ENCODE data around the gene POLD2. TPM values are rescaled to one million over a fixed set of nuclear protein-coding genes. Genes with fewer than 3 reads are reported as not detected.

POLD2 gene
- total and polyA plus RNA-seq, 2 of the 8 experiments (the other 6 are each of a cell fraction or from before 2014, with no cell fraction given): 148 to 214 TPM

DNA sequence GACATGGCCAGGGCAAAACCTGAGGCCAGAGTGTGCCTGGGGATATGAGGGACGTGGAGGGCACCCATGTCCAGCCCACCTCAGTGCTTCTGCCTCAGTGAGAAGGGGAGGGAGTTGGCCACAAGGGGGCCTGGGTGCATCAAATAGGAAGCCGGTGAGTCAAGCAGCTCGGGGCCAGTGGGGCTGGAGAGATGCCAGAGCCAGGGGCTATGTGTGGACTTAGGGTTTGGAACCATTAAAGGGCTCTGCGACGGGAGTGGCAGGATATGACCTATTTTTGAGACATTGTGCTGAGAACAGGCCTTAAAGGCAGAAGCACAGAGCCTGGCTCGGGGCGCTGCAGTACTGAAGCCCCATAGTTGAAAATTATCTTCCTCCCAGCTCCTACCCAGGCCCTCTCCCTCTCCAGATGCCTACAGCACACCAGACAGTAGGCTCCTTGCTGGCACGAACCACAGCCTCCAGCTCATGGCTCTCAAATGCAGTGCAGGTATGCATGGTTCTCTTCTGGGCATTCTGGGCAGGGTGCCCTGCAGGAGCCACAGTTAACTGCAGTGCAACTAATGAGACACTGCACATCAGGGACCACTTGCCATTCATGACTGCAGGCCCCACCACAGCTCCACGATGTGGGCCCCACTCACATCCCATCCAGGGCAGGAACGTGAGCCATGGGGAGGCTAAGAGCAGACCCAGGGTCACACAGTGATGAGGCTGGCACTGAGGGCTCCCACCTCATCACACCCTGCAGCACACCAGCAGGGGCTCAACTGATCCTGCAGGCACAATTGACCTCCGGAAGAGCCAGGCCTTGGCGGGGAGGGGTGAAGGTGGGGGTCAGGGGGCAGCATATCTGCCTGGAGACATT lies 50.8 kb downstream of the POLD2 start:
- Histone ChIP-seq H3K14ac (ENCODE audit: insufficient read length) (no peak overlapping the region), H2BK20ac (ENCODE audit: low read length) (no peak overlapping the region), H3K18ac (ENCODE audit: extremely low read depth, low read length) (no peak overlapping the region), H3K79me2 (ENCODE audit: control insufficient read depth in 1 of 2, insufficient read depth in 2 of 2, low read length in 2 of 2) (no peaks in the 10 kb centered on the region), H3K23ac (ENCODE audit: insufficient read length) (no peak overlapping the region), H3K56ac (replicated peaks; ENCODE audit: insufficient read length, low read depth, low read length) (no peak overlapping the region), H2AFZ (ENCODE audit: low read length) (no peak overlapping the region), H3K9ac (replicated peaks in 1 of 4; ENCODE audit: extremely low read depth in 1 of 4, low read depth in 3 of 4, low read length in 3 of 4) (no peak overlapping the region), H2BK5ac (ENCODE audit: low read depth, low read length) (no peak overlapping the region), H3K4me2 (ENCODE audit: insufficient read depth in 1 of 2, low read depth in 2 of 2, low read length in 2 of 2) (no peak overlapping the region), H3K4ac (replicated peaks; ENCODE audit: insufficient read length, low read depth, low read length) (no peak overlapping the region), H4K5ac (ENCODE audit: insufficient read length, low read depth, low read length) (no peak overlapping the region), H4K8ac (ENCODE audit: extremely low read depth, insufficient read depth, low read length) (no peak overlapping the region), H3K27ac (ENCODE audit: low read depth, low read length) (no peak overlapping the region), H3K4me1 (replicated peaks in 1 of 4; ENCODE audit: control insufficient read depth in 3 of 4, insufficient read depth in 4 of 4, low read length in 3 of 4) (no peaks in the 10 kb centered on the region), H2BK15ac (ENCODE audit: low read length) (no peak overlapping the region), H2BK120ac (replicated peaks; ENCODE audit: low read depth, low read length) (no peak overlapping the region), H3K23me2 (ENCODE audit: low read depth, low read length) (no peaks in the 10 kb centered on the region), H2AK5ac (ENCODE audit: low read depth, low read length) (no peak overlapping the region), H3K27me3 (replicated peaks in 1 of 4; ENCODE audit: control insufficient read depth in 3 of 4, extremely low read depth in 1 of 4, insufficient read depth in 3 of 4, low read length in 3 of 4) (no peaks in the 10 kb centered on the region; a peak in 2 of 7 replicates), H3K9me3 (ENCODE audit: insufficient read depth in 2 of 2, low read depth in 1 of 2, low read length in 1 of 2) (no peaks in the 10 kb centered on the region), H2BK12ac (ENCODE audit: low read depth, low read length) (no peak overlapping the region), H4K91ac (replicated peaks; ENCODE audit: insufficient read length, low read length) (no peak overlapping the region), H3K36me3 (ENCODE audit: control insufficient read depth in 2 of 4, insufficient read depth in 4 of 4, low read length in 3 of 4) (peaks cover 5 to 16% (median 11%) of the 10 kb centered on the region in 4 experiments; a peak in 7 of 8 replicates), H3K79me1 (ENCODE audit: low read depth, low read length) (no peaks in the 10 kb centered on the region), H3K4me3 (ENCODE audit: extremely low read depth in 1 of 4, insufficient read depth in 2 of 4, low read depth in 3 of 4, low read length in 4 of 4) (no peak overlapping the region), H4K20me1 (replicated peaks in 1 of 2; ENCODE audit: control insufficient read depth in 1 of 2, insufficient read depth in 2 of 2, low read length in 2 of 2) (peaks cover 0 to 5% of the 10 kb centered on the region in 2 experiments)
- FAIRE-seq (no peak), DNase-seq (ENCODE audit: low read depth in 1 of 2, low spot score in 2 of 2) (peak; percentile 65 to 76)
- ChIA-PET CTCF (ENCODE audit: partially characterized antibody) (interaction anchor here (0.6 to 2.1 kb wide), 19 partner anchors 8 to 891 kb away, joined by 3 to 10 read pairs (median 4); no protein-coding TSS in a partner anchor), POLR2A (ENCODE audit: partially characterized antibody) (interaction anchor here (0.9 to 2.1 kb wide), 7 partner anchors 9 to 51 kb away, joined by 3 to 9 read pairs (median 4); partner anchors contain the start of gene POLD2)
- 75% methylated on average over 12 of the region's 12 CpGs; no CpG with 5 or more reads in 1 of the 2 experiments for WGBS, 2 experiments (ENCODE audit: extremely low coverage in 1 of 2, insufficient coverage in 1 of 2, insufficient read length in 1 of 2, insufficient replicate concordance in 2 of 2, low coverage in 1 of 2, low lambda C conversion rate in 2 of 2, missing lambda C conversion rate in 1 of 2)
- no peak for TF ChIP-seq BRCA1 (IDR thresholded peaks at IDR 0.05; ENCODE audit: low read depth, low read length)
- no peak for TF ChIP-seq CEBPB (IDR thresholded peaks at IDR 0.05; ENCODE audit: low read depth, low read length)
- peak; percentile 70 to 84 (median 80) for TF ChIP-seq CTCF (IDR thresholded peaks at IDR 0.05; ENCODE audit: control extremely low read depth in 1 of 3, insufficient read depth in 1 of 3, low read depth in 1 of 3, low read length in 3 of 3)
- 0 out of 4 replicates have a peak, but pooled peaks of 1 of the 2 experiments have one; percentile 37 for TF ChIP-seq SIN3A (conservative IDR thresholded peaks at IDR 0.05 in 1 of 2, IDR thresholded peaks at IDR 0.05 in 1 of 2; ENCODE audit: low read depth in 1 of 2, low read length in 2 of 2)
- TF ChIP-seq SUZ12 (IDR thresholded peaks at IDR 0.05; ENCODE audit: low read length): no peak
- peak; percentile 73 to 80 for TF ChIP-seq RAD21 (IDR thresholded peaks at IDR 0.05 in 1 of 2, conservative IDR thresholded peaks at IDR 0.05 in 1 of 2; ENCODE audit: low read depth in 2 of 2, low read length in 2 of 2)
- no peak for TF ChIP-seq GABPA (IDR thresholded peaks at IDR 0.05; ENCODE audit: borderline replicate concordance, insufficient read depth, low read length)

All from H1 (cell line).